CD4-positive, alpha-beta T cell treated with Interleukin-6 at 100 ng/mL for 8 hours (primary cell): ENCODE measurements around the gene CTSW.

Experiments
- DNase-seq: peaks from one replicate; pipeline ENCODE4 v3.0.0-alpha.2; 2020; ENCODE audit warnings: mixed read lengths, low spot score

The CTSW gene

GRCh38 chr11:65903715-65904114 lies 24.1 kb downstream of the CTSW start:
- no peak for DNase-seq

- DNase-seq = no peak
These were observed 27.0 kb downstream of the CTSW start for GRCh38 chr11:65906602-65907001.

DNA sequence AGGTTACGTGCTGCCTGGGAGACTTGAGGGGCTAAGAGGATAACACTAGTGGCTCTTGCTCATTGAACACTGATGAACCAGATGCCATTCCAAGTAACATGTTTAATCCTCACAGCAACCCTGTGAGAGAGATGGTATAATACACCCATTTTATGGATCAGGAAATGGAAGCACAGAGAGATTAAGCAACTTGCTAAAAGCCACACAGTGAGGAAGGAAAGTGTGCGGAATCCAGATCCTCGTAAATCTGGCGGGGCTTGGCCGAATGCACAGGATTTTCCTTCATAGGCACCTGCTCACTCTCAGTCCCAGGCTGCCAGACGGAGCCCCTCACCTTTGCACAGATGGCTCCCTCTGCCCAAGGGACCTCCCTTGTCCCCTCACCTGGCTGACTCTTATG lies 28.2 kb downstream of the CTSW start:
- DNase-seq = no peak

GRCh38 chr11:65911682-65912568 lies 32.3 kb downstream of the CTSW start:
- DNase-seq = no peak

DNA sequence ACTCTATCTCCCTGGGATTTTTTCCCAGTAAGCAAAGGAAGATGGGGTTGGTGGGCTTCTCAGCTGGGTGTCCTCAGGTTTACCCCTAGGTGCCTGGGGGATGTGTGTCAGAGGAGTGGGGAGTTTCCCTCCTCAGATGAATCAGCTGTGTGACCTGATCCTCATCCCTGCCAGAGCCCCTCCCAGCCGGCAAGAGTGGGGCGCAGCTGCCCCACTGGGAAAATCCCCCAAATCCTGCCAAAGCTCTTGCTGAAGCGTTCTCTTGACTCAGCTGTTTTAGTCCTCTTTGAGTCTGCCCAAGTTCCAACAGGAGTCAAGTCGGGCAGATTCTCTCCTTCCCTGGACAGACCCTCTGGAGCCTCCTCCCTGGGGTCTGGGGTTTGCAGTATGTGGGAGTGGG lies 33.2 kb downstream of the CTSW start:
- DNase-seq = no peak

GRCh38 chr11:65915101-65915820 lies 35.6 kb downstream of the CTSW start:
- no peak for DNase-seq

DNA sequence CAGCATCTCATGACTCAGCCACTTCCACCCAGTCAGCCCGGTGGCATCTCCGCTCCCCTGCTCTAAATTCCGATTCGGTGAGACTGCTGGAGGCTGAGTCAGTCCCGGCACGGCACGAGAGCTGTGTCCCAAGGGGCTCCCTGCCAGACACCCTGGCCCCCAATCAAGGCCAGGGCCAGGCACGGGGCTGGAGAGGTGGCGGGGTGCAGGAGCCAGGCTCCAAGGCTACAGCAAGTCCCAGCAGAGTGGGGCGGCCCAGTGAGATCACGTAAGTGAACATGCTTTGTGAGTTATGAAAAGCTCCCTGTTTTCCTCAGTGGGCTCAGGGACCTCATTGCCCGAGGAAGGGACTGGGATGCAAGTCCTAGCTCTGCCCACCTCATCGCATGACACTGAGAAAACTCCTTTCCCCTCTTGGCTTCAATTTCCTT lies 36.2 kb downstream of the CTSW start:
- no peak for DNase-seq

DNA sequence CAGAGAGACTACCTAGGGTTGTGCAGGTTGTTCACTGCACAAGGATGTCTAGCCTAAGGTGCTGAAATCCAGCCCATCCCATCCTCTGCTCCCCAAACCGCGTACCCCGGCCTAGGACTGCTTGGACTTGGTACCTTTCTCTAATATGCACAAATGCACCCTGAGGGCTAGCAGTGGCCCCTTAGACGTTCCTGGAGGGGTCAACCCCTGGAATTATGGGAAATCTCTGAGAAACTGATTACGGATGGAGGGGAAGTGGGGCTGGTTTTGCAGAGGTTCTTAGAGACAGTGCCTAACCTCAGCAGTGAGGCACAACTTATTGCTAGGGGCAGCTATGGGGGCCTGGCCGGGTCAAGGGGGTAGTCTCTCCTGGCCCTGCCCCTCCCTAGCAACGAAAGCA lies 36.8 kb downstream of the CTSW start:
- no peak for DNase-seq

- DNase-seq = no peak
These were observed 37.4 kb downstream of the CTSW start for GRCh38 chr11:65917077-65917433.

DNA sequence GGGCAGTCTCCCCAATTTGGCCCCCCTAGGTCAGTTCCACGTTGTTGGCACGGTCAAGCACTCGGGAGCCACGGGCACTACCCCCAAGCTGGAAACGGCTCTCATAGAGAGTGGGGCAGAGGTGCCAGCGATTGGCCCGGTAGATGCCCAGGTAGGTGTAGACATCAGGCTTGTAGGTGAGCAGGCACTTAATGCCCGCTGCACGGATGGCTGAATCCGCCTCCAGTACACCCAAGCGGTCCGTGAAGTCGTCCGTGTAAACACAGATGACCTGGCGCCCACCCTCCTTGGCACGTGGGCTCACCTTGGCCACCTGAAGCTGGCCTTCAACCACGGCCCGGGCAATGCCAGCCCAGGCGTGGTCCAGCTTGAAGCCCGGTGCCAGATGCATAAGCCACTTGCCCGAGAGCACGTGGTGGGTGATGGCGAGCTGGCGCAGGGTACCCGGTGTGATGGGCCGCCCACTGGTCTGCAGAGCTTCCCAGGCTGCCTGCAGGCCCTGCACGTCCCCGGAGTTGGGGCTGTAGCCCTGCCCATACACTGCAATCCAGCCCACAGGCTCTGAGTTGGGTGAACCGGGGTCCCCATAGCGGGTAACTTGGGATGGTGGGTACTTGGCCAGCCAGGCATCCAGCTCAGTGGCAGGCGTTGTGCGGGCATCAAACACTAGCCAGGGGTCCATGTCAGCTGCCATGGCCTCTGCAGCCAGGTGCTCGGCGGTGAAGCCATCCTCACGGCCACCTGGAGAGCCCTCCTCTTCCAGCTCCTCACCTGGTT lies 38.0 kb downstream of the CTSW start:
- no peak for DNase-seq

GRCh38 chr11:65918211-65919140 lies 38.8 kb downstream of the CTSW start, which contains the start of gene C11orf68:
C11orf68 (minus strand) TSS chr11:65919062; CDS start chr11:65919031, 31 bp downstream.
- no peak for DNase-seq

DNA sequence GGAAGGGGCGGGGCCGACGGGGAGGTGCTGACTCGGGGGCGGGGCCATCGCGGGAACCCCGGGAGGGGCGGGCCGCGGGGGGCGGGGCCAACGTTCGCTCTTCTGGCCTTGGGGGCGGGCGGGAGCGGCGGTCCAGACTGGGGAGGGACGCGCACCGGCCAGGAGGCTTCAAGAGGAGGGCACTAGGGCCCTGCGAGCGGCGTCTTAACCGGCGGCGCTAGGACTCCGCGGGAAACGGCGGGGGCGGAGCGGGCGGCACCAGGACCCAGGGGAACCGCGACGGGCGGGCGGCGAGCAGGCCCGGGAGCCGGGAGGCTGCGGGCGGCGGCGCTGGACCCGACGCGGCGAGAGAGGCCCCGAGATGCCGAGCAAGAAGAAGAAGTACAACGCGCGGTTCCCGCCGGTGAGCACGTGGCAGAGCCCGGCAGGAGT lies 39.5 kb downstream of the CTSW start, which contains the start of gene DRAP1:
Gene DRAP1 (plus strand): TSS at position 286 of the 432 bp plus-strand sequence. CDS start 76 bp downstream, at position 362.
- DNase-seq = peak; percentile 99

GRCh38 chr11:65919573-65920371 lies 40.1 kb downstream of the CTSW start:
- DNase-seq = peak; percentile 46

DNA sequence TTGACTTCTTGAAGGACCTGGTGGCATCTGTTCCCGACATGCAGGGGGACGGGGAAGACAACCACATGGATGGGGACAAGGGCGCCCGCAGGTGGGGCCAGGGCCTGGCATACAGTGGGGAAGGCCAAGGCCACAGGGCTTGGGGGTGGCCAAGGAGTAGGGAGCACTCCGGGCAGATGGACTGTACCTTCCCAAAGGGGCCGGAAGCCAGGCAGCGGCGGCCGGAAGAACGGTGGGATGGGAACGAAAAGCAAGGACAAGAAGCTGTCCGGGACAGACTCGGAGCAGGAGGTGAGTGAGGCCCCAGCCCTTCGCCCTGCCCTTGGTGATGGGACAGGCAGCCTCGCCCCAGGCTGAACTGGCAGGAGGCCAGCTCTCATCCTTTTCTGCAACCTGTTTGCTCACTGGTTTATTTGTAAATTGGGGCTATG lies 40.8 kb downstream of the CTSW start:
- DNase-seq = no peak

GRCh38 chr11:65921033-65921555 lies 41.5 kb downstream of the CTSW start:
- DNase-seq = no peak

GRCh38 chr11:65921876-65922275 lies 42.2 kb downstream of the CTSW start:
- DNase-seq = no peak

DNA sequence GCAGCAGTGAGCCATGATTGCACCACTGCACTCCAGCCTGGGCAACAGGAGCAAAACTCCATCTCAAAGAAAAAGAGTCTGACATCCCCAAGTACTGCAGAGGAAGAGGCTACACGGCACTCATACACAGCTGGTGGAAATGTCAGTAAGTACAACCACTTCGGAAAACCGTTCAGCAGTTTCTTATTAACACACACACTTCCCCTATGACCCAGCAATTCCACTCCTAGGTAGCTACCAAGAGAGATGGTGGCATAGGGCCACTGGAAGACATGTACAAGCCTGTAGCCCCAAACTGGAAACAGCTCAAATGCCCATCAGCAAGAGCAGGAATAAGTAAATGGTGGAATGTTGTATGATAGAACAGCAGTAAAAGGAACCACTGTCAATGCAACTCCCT lies 42.9 kb downstream of the CTSW start:
- no peak for DNase-seq

DNA sequence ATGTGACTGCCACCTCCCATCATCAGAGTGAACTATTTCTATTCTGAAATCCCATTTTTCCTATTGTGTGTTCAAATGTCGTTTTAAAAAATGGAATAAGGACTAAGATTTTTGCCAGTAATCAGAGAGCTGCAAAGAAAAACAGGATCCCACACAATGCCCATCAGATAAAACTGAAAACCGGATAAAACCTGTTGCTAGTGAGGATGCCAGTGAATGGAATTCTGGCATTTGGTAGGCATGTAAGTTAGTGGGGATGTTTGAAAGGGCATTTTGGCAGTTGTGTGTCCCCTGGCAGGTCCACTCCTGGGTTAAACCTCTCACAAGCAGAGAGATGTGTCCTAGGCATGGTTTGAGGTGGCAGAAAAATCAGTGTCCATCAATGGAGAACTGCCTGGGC lies 45.8 kb downstream of the CTSW start:
- no peak for DNase-seq

- peak; percentile 84 for DNase-seq
These were observed 48.3 kb downstream of the CTSW start for GRCh38 chr11:65927904-65928397.

DNA sequence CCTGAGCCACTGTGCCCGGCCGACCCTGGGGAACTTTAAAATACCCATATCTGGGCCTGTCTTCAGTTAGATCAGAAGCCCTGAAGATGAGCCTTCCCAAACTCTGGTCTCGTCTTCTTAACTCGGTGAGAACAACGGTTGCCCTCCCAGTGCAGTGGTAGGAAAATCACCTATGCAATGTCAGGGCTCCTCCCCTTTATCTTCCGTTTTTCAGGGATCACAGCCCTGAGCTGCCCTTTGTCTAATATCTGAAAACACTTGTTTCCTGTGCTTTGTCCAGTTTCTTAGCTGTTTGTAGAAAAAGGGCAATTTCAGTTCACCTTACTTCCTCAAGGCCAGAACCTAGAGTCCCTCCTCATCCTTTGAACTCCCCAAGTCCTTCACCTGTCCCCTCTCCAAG lies 49.0 kb downstream of the CTSW start:
- DNase-seq = no peak
